ENCODE measurements around the gene MLF2. TPM values are rescaled to one million over a fixed set of nuclear protein-coding genes. Genes with fewer than 3 reads are reported as not detected.

MLF2 gene
- total RNA-seq, 2 experiments from 2014 or later: 79.7 to 87.3 TPM

- H3K4me3 ChIP-seq (ENCODE audit: low read depth, low read length, poor library complexity, severe bottlenecking): no peak overlapping the region
- no peak overlapping the region for H2AFZ ChIP-seq (ENCODE audit: low read length)
- no peaks in the 10 kb centered on the region for H3K9me3 ChIP-seq (ENCODE audit: low read length)
- intact Hi-C loops (cut with micrococcal nuclease; ENCODE audit: unreplicated experiment): no loop called here
- peaks cover 57% of the 10 kb centered on the region for H3K36me3 ChIP-seq (ENCODE audit: insufficient read depth, low read length)
- no peaks in the 10 kb centered on the region for H3K9me2 ChIP-seq (ENCODE audit: insufficient read depth, low read length)
- H3K4me2 ChIP-seq (ENCODE audit: low read length): no peak overlapping the region
- no peak for DNase-seq (ENCODE audit: low spot score)
- peaks cover 27% of the 10 kb centered on the region for H3K4me1 ChIP-seq (ENCODE audit: insufficient read depth, low read length, poor library complexity, severe bottlenecking)
- ChIA-PET CTCF (ENCODE audit: unreplicated experiment) (no interaction called here), POLR2A (no interaction called here)
- H3K27ac ChIP-seq (ENCODE audit: low read depth, low read length, poor library complexity, severe bottlenecking): no peak overlapping the region
- no peaks in the 10 kb centered on the region for H4K20me1 ChIP-seq (ENCODE audit: insufficient read depth, low read length)
- H3K79me2 ChIP-seq (ENCODE audit: insufficient read depth, low read depth, low read length): peaks cover 8% of the 10 kb centered on the region; the same call in 1 of the 2 replicates
- BruUV-seq (replicated peaks): no TSS peak
- TF ChIP-seq CTCF (conservative IDR thresholded peaks at IDR 0.05; ENCODE audit: low read length): no peak
- TF ChIP-seq EZH2phosphoT487 (IDR thresholded peaks at IDR 0.05; ENCODE audit: borderline replicate concordance, low read depth, low read length): no peak
Observed at GRCh38 chr12:6750506-6750905, 2.4 kb downstream of the MLF2 start.

- ChIA-PET POLR2A (no interaction called here), CTCF (ENCODE audit: unreplicated experiment) (no interaction called here)
- H3K27ac ChIP-seq (ENCODE audit: low read depth, low read length, poor library complexity, severe bottlenecking): no peak overlapping the region
Observed at GRCh38 chr12:6748761-6749160, 4.2 kb downstream of the MLF2 start.

More at GRCh38 chr12:6748761-6749160, 4.2 kb downstream of the MLF2 start:
- intact Hi-C loops (cut with micrococcal nuclease; ENCODE audit: unreplicated experiment): no loop called here
- Histone ChIP-seq H4K20me1 (ENCODE audit: insufficient read depth, low read length) (no peaks in the 10 kb centered on the region), H3K36me3 (ENCODE audit: insufficient read depth, low read length) (peaks cover 57% of the 10 kb centered on the region), H3K9me3 (ENCODE audit: low read length) (no peaks in the 10 kb centered on the region), H3K9me2 (ENCODE audit: insufficient read depth, low read length) (no peaks in the 10 kb centered on the region), H3K4me1 (ENCODE audit: insufficient read depth, low read length, poor library complexity, severe bottlenecking) (peaks cover 23% of the 10 kb centered on the region), H3K4me3 (ENCODE audit: low read depth, low read length, poor library complexity, severe bottlenecking) (no peak overlapping the region), H2AFZ (ENCODE audit: low read length) (no peak overlapping the region), H3K4me2 (ENCODE audit: low read length) (no peak overlapping the region), H3K79me2 (ENCODE audit: insufficient read depth, low read depth, low read length) (peaks cover 8% of the 10 kb centered on the region; the same call in 1 of the 2 replicates)
- DNase-seq (ENCODE audit: low spot score): no peak
- no TSS peak for BruUV-seq (replicated peaks)
- TF ChIP-seq EZH2phosphoT487 (IDR thresholded peaks at IDR 0.05; ENCODE audit: borderline replicate concordance, low read depth, low read length) (no peak), CTCF (conservative IDR thresholded peaks at IDR 0.05; ENCODE audit: low read length) (no peak)

Data from OCI-LY7 (cell line).